Adipocyte (in vitro differentiated cells): ENCODE measurements around the gene ADIPOR2.

Experiments used
- DNase-seq: peaks from one replicate; pipeline ENCODE4 v3.0.0-alpha.2; 2015; ENCODE audit warnings: low read depth
- H3K27me3 ChIP-seq: replicated peaks from 2 replicates; pipeline ENCODE4 v1.7.0; 2013; ENCODE audit warnings: mild to moderate bottlenecking, low read length, moderate library complexity; ENCODE audit not compliant: control insufficient read depth, insufficient read depth
- H3K36me3 ChIP-seq: 2 replicates; pipeline ENCODE4 v1.7.0; 2013; ENCODE audit warnings: low read length, mild to moderate bottlenecking, moderate library complexity; ENCODE audit not compliant: control insufficient read depth, insufficient read depth, severe bottlenecking
- H3K4me1 ChIP-seq: 2 replicates; pipeline ENCODE4 v1.7.0; 2013; ENCODE audit warnings: mild to moderate bottlenecking, low read length, moderate library complexity; ENCODE audit not compliant: control insufficient read depth, insufficient read depth
- H3K4me3 ChIP-seq: 2 replicates; pipeline ENCODE4 v1.7.0; 2013; ENCODE audit warnings: mild to moderate bottlenecking, low read length, moderate library complexity
- H3K9ac ChIP-seq: 2 replicates; pipeline ENCODE4 v1.7.0; 2013; ENCODE audit warnings: mild to moderate bottlenecking, low read length, moderate library complexity
- H3K9me3 ChIP-seq: 2 replicates; pipeline ENCODE4 v1.7.0; 2013; ENCODE audit warnings: mild to moderate bottlenecking, low read length, moderate library complexity; ENCODE audit not compliant: control insufficient read depth

Gene ADIPOR2

DNA sequence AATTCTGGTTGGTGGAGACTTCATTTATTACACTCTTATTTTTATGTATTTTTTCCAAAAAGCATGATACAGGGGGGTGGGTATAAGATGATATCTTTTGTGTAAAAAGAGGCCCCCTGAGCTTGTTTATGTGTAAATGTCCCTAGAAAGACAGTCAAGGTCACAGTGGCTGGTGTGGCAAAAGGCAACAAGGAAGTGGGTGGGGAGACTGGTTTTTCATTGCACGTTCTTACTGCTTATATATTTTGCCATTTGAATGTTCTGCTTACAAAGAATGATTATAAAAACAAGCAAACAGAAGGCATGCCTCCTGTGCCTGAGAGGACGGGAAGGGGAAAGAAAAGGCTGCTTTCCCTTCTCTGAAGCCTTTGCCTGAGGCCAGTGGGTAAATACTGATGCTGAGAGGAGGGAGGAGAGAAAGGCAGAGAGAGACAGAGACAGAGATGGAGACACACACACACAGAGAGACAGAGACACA is 24.1 kb upstream of the ADIPOR2 start:
- Histone ChIP-seq H3K4me1 (peaks cover 37% of the 10 kb centered on the region), H3K4me3 (no peak overlapping the region), H3K27me3 (no peaks in the 10 kb centered on the region), H3K9me3 (no peaks in the 10 kb centered on the region), H3K36me3 (no peaks in the 10 kb centered on the region), H3K9ac (peak overlapping the region; percentile 47)
- peak; percentile 35 for DNase-seq

DNA sequence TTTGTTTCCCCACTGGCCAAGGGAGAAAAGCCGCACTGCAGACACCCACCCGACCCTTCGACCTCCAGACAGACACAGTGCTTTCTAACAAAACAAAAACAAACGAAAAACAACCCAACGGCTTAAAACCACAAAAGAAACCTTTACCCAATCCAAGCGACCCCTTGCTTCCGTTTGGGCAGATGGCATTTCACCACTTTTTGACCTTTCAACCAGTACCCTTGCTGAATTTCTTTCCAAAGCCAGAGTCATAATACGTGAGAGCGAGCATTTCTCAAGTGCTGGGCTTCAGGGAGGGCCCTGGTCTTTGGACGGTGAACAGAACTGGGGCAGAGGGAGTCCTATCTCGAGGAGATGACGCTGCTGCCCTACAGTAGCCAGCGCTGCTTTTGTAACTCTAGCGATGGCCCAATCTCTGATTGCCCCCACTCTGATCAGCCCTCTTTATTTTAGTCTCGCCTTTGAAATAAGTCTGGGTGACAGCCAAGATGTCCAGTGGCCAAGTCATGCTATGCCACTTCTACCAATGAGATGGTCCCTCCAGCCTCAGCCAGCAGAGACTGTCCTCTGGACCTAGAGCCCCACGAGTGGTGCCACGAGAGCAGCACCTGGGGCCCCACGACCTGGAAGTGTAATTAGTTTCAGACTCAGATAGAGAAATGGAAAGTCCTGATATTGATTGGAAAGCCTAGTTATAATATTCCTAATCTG is 21.9 kb upstream of the ADIPOR2 start:
- Histone ChIP-seq H3K4me3 (no peak overlapping the region), H3K9ac (peak overlapping the region; percentile 35), H3K27me3 (no peaks in the 10 kb centered on the region), H3K36me3 (no peaks in the 10 kb centered on the region), H3K4me1 (peaks cover 37% of the 10 kb centered on the region), H3K9me3 (no peaks in the 10 kb centered on the region)
- DNase-seq, result no peak

DNA sequence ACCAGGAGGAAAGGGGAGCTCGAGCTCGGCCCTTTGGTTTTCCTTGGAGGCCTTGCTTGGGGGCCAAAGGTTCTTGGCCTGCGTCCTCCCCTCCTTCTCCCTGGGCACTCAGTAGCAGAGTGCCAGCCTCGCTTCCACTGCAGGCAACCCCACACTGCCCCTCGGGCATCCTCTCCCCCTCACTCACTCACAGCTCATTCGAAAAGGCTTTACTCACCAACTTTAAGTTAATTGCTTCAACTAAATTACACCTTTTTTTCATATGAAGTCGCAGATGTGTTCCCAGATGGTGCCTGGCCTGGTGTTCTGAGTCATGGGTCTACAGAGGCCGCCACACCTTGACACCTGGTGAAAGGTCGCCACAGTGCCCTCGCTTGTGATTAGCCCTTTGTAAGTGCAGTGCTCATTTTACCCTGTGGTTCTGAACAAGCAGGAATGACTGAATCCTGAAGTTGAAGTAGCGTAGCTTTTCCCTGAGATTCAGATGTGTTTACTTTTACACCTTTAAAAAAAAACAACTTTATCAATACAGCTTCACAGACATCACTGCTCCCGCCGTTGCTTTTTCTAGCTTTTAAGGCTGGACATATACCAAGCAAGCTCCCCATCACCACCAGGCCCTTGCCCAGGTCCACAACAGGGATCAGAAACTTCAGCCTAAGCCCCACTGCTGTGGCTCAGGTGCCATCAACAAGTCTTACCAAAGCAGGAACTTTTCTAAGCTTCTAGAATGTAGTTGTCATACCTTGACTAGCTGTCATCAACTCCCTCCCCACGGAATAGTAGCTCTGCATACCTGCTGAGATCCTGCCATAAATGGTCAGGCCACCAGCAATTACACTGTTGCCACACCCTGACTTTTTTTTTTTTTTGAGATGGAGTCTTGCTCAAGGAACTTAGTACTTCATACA is 20.3 kb upstream of the ADIPOR2 start:
- Histone ChIP-seq H3K4me3 (no peak overlapping the region), H3K9me3 (peaks cover 2% of the 10 kb centered on the region), H3K27me3 (no peaks in the 10 kb centered on the region), H3K36me3 (no peaks in the 10 kb centered on the region), H3K9ac (no peak overlapping the region), H3K4me1 (peaks cover 31% of the 10 kb centered on the region)
- no peak for DNase-seq

DNA sequence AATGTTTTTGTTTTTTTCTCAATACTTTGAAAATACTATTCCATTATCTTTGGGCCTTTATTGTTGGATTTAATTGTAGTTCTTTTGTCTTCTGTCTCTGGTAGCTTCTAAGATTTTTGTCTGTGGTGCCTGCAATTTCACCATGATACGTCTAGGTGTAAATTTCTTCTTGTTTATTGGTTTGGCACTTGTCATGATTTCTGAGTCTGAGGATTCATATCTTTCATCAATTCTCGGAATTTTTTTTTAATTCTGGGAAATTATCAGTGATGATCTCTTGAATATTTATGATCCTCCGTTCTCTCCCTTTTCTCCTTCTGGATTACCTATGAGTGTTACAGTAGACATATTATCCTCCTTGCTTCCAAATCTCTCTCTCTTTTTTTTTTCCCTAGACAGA is 14.8 kb upstream of the ADIPOR2 start:
- H3K27me3 ChIP-seq, result no peaks in the 10 kb centered on the region
- peaks cover 16% of the 10 kb centered on the region for H3K9me3 ChIP-seq
- no peak overlapping the region for H3K4me3 ChIP-seq
- H3K9ac ChIP-seq, result no peak overlapping the region
- no peaks in the 10 kb centered on the region for H3K4me1 ChIP-seq
- DNase-seq, result no peak
- no peaks in the 10 kb centered on the region for H3K36me3 ChIP-seq

DNA sequence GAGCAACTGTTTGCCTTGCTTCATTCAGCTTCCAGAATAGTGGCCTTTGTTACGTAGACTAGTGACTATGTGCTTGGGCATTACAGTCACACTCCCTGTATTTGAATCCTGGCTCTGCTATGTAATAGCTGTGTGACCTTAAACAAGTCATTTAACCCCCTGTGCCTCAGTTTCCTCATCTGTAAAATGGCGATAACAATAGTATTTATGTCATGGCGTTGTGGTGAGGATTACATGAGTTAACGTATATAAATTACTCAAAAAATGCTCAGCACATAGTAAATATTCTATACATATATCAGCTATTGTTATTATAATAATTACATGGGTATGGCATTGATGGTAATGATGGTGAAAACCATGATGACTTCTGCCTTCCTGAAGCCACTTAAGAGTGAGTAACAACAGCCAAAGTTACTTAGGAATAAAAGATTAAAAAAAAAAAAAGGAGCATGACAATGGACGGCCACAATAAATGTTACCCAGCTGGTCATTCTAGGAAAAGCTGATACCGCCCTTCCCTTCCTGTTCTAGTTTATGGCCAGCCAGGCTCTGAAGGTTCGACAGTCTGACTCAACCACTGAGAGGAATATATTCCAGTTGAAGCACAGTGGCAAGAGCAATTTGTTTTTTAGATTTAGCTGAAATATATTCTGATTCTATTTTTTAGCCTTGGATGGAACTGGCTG is 9.9 kb upstream of the ADIPOR2 start:
- H3K9me3 ChIP-seq, result peaks cover 10% of the 10 kb centered on the region
- H3K9ac ChIP-seq, result no peak overlapping the region
- H3K27me3 ChIP-seq, result no peaks in the 10 kb centered on the region
- no peaks in the 10 kb centered on the region for H3K4me1 ChIP-seq
- no peaks in the 10 kb centered on the region for H3K36me3 ChIP-seq
- no peak overlapping the region for H3K4me3 ChIP-seq
- DNase-seq, result no peak

- Histone ChIP-seq H3K4me1 (no peaks in the 10 kb centered on the region), H3K9me3 (peaks cover 6% of the 10 kb centered on the region), H3K9ac (no peak overlapping the region), H3K36me3 (no peaks in the 10 kb centered on the region), H3K27me3 (no peaks in the 10 kb centered on the region), H3K4me3 (no peak overlapping the region)
- DNase-seq, result no peak
Measured at GRCh38 chr12:1681493-1681807, 9.4 kb upstream of the ADIPOR2 start.

DNA sequence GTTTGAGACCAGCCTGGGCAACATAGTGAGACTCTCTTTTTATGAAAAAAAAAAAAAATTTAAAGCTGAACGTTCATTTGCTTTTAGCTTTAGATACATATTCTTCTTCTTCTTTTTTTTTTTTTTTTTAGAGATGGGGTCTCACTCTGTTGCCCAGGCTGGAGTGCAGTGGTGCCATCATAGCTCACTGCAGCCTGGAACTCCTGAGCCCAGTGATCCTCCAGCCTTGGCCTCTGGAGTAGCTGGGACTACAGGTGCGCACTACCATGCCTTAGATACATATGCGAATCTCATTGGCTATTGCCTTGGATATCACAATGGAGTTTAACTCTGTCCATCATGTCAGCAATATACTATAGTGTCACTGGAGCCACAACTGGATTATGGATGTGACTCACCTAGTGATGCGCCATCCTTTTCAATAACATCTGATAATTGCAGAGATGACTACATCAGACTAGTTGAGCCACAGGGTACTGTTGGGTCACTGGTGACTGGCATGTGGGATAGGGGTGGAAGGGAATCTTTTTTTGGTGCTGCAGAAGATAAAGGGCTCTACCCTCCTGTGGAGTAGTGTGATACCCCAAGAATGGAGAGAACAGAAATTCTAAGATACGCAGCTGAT is 2.7 kb upstream of the ADIPOR2 start:
- DNase-seq, result no peak
- Histone ChIP-seq H3K9ac (no peak overlapping the region), H3K36me3 (no peaks in the 10 kb centered on the region), H3K4me1 (peaks cover 9% of the 10 kb centered on the region), H3K27me3 (no peaks in the 10 kb centered on the region), H3K4me3 (no peak overlapping the region), H3K9me3 (no peaks in the 10 kb centered on the region)

DNA sequence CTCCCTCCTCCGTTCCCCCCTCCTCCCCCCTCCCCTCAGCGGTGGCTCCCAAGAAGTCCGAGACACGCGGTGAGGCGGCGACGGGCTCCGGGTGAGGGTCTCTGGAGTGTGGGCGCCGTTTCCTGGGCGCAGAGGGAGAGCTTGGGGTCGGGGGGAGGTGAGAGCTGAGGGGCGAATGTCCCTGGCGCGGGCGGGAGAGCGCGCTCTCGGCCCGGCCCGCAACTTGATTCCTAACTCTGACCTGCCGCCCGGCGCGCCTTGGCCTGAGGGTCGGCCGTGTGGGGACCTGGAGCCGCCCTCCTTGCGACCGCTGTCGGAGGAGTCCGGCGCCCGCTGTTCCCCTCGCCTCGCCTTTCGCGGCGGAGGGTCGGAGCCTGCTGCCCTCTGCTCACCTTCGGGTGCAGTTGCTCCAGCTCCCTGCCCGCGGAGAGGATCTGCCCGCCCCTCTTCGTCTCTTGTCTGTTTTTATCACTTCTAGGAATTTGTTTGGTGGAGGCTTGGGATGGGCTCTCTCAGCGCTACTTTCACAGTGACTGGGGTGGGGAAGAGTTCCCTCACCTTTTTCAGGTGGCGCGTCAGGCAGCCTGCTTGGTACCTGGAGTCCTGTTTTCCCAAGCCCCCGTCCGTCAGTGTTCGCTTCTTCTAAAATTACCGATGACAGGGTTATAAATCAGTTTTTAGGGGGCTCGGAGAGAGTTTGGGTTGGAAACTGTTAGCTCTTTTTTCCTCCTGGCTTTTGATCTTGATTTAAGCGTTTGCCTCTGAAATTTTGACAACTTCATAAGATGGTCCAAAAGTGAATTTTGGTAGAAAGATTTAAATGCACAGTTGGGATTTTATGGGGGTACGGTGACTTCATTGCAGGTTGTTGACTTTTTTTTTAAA is 495 bp downstream of the ADIPOR2 start:
- no peaks in the 10 kb centered on the region for H3K27me3 ChIP-seq
- H3K4me3 ChIP-seq, result peak overlapping the region; percentile 99
- H3K4me1 ChIP-seq, result peaks cover 16% of the 10 kb centered on the region
- peak; percentile 70 for DNase-seq
- H3K9me3 ChIP-seq, result no peaks in the 10 kb centered on the region
- H3K36me3 ChIP-seq, result no peaks in the 10 kb centered on the region
- H3K9ac ChIP-seq, result peak overlapping the region; percentile 97

GRCh38 chr12:1692226-1692625 is 1.4 kb downstream of the ADIPOR2 start:
- H3K27me3 ChIP-seq, result no peaks in the 10 kb centered on the region
- no peaks in the 10 kb centered on the region for H3K9me3 ChIP-seq
- DNase-seq, result peak; percentile 29
- H3K36me3 ChIP-seq, result no peaks in the 10 kb centered on the region
- peak overlapping the region; percentile 99 for H3K4me3 ChIP-seq
- H3K9ac ChIP-seq, result peak overlapping the region; percentile 97
- peaks cover 24% of the 10 kb centered on the region for H3K4me1 ChIP-seq

- Histone ChIP-seq H3K4me3 (peak overlapping the region; percentile 99), H3K4me1 (peaks cover 29% of the 10 kb centered on the region), H3K9ac (peak overlapping the region; percentile 97), H3K36me3 (no peaks in the 10 kb centered on the region), H3K27me3 (no peaks in the 10 kb centered on the region), H3K9me3 (no peaks in the 10 kb centered on the region)
- DNase-seq, result no peak
Measured at GRCh38 chr12:1692895-1693610, 2.2 kb downstream of the ADIPOR2 start.
